Measurements from ENCODE around the gene RYK.
"Not testable (repeated sequence)": the region's sequence is repeated elsewhere in the genome, so short reads cannot be mapped to it uniquely, and the experiment has no call there.

RYK gene

DNA sequence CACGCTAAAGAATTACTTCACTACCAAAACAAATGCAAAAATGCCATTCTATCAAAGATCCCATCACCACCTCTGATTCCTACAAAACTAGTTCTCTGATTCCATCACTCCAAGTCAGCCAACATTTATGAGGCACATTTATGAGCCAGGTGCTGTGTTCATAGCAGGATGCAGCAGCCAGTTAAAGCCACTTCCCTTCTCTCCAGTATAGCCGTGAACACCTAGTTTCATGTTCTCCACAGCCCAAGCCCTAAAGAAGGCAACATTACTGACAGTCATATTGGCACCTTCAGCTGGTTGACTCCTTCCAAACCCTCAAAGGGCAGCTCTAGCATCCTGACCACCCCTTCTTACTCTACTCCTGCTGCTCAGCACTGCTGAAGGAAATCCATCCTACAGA lies 36.4 kb downstream of the RYK start:
- no peak for DNase-seq

DNA sequence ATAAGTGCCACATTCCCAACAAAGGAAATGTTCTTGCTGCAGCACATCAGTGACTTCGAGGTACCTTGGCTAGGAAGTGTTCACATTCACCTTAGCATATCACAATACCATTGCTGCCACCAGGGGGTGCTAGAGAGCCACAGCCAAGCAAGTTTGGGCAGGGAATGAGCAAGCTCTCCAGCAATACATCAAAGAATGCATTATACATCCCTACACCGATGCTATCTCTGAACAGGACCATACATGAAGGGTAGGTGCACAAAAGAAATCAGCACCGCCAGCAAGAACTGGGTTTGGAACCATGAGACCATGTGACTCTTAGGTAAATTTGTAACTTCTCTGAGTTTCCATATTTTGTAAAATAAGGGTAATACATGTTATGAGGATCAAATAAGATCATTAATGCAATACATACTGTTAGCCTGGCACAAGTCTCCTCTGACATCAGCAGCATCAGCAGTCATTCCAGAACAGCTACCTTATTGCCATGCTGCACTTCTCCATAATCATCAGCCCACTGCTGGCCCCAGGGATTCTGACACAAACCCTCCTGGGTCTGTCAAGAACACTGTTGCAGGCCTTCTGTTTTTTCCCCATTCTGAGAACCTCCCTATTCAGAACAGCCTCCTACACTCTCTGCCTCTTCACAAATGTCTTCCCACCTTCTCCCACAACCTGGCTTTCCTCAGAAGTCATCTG lies 37.5 kb downstream of the RYK start:
- DNase-seq = peak; percentile 75

GRCh38 chr3:134211797-134212196 lies 38.9 kb downstream of the RYK start:
- peak; percentile 37 for DNase-seq

- DNase-seq = no peak
These were observed 45.2 kb downstream of the RYK start for GRCh38 chr3:134205451-134205850.

DNA sequence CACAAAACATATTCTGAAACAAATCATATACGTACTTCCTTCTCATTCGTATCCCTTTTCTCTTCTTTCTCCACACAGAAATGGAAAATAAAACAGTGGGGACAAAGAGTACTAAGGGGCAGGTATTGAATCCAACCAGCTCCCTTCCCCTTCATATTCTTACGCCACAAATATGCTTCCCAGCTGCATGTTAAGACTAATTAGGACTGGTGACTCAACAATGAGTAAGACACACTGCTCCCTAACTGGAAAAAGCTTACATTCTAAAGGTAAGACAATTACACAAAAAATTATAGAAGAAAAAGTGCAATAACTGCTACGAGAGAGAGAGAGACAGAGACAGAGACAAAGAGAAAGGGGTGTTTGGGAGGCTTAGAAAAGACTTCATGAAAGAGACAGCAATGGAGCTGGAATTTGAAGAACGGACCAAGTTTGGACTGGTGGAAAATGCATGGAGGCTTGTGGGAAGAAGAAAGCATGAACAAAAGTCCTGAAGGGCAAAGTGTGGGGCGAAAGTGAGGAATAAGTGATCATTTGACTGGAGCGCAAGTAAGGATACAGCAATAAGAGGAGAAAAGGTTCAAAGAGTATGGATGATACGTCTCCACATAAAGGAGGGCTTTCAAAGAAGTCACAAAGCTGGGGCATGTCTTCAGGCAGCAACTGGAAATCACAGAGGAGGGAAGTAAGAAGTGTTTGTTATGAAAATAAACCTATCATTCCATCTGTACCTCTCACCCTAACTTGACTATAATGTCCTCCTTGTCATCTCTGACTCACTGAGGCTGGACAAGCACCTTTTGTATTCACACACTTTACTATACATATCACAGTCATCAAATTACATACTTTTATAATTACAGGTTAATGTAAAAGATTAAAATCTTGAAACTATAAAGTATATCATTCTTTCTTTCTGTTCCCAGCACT lies 49.2 kb downstream of the RYK start:
- DNase-seq = no peak

DNA sequence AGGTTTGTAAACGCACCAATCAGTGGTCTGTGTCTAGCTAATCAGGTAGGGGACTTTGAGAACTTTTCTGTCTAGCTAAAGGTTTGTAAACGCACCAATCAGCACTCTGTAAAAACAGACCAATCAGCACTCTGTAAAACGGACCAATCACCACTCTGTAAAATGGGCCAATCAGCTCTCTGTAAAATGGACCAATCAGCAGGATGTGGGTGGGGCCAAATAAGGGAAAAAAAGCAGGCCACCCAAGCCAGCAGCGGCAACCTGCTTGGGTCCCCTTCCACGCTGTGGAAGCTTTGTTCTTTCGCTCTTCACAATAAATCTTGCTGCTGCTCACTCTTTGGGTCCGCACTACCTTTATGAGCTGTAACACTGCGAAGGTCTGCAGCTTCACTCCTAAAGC lies 50.8 kb downstream of the RYK start:
- DNase-seq = not testable (repeated sequence)

GRCh38 chr3:134199240-134199639 lies 51.4 kb downstream of the RYK start:
- DNase-seq = no peak

DNA sequence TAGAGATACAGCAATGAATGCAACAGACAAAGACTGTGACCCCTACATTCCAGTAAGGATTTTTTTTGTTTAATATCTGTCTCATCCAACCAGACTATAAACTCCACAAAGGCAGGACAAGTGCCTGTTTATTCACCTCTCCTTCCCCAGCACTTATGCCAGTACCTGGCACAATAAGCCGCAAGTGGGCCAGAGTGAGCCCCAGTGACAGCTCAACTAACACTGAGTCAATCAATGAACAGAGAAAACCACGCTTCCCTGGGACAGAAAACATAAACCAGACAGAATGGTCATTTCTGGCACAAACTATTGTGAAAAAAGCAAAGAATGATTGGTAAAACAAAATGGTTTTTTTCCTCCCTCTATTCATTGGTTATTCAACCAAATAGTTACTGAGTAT lies 52.2 kb downstream of the RYK start:
- DNase-seq = no peak

DNA sequence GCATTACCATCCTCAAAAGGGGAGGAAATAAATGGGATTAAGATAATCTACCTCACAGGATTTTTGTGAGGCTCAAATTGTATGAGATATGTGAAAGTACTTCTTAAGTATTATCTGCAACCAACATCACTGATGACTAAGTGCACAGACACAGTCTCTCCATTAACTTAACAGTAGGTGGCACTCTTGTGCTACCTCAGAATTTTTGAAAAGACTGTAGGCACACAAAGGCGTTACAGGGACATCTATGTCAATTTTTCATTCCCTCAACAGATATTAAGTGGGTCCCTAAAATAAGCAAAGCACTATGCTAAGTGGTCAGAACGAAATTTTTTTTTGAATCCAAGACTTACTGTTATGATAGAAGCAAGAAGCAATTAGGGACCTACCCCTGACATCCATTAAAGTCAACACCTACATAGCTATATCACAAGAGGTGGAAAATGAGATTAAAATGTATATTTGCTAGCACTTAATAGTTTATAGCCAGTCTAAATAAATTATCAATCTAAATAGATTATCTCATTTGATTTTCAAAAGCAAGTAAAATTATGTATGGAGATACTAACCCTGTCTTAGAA lies 52.9 kb downstream of the RYK start:
- DNase-seq = peak; percentile 19

DNA sequence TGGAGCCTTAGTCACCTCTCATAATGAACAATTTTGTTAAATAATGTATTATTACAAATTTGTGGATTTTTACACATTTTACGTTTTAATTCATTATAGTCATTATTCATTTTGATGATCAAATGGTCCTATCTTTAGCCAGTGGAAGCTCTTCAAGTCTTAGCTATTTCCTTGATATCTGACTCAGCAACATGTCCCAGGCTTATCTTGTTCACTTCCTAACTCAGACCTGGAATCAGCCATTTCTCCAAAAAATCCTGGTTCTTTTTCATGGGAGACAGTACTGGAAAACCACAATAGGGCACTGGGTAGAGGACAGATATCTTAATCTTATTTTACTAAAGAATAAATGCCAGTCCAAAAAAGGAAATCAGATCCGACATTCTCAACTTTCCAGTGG lies 56.4 kb downstream of the RYK start:
- no peak for DNase-seq

- no peak for DNase-seq
These were observed 60.4 kb downstream of the RYK start for GRCh38 chr3:134190250-134190649.

- DNase-seq = no peak
These were observed 60.8 kb downstream of the RYK start for GRCh38 chr3:134189849-134190248.

DNA sequence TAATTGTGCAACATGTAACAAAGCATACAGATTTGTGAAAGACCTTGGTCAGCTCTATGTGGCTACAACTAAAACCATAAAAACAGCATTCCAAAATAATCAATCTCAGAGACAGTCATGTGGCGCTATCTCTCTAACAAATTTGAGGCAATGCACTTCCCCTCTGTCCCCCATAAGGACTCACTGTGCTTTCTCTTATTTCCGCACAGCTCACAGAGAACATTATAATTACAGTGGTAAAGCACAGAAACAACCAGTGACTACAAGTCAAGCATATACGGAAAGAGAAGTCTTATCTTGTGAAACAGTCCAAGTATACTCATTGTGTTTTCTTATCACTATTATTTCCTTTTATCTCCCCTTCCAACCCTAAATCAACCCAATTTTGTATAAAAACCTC lies 64.3 kb downstream of the RYK start:
- no peak for DNase-seq

GRCh38 chr3:134180761-134181160 lies 69.9 kb downstream of the RYK start:
- no peak for DNase-seq

- no peak for DNase-seq
These were observed 71.2 kb downstream of the RYK start for GRCh38 chr3:134179508-134179907.

DNA sequence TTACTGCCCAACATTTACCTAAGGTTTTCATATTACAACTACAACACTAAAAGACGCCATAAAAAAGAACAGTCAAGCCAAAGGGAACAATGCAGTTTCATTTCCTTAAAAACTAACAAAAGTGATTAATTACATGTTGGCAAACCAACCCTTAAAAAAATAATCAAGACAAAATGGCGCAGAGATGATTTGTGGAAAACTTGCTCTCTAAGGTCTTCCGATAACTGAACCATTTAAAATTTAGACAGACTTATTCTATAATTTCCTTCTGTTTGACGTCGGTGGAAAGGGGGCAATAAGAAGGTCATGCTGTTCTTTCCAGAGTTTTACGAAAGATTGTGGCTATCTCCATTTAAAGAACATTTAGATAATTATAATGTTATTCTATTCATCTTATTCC lies 87.6 kb downstream of the RYK start:
- no peak for DNase-seq

DNA sequence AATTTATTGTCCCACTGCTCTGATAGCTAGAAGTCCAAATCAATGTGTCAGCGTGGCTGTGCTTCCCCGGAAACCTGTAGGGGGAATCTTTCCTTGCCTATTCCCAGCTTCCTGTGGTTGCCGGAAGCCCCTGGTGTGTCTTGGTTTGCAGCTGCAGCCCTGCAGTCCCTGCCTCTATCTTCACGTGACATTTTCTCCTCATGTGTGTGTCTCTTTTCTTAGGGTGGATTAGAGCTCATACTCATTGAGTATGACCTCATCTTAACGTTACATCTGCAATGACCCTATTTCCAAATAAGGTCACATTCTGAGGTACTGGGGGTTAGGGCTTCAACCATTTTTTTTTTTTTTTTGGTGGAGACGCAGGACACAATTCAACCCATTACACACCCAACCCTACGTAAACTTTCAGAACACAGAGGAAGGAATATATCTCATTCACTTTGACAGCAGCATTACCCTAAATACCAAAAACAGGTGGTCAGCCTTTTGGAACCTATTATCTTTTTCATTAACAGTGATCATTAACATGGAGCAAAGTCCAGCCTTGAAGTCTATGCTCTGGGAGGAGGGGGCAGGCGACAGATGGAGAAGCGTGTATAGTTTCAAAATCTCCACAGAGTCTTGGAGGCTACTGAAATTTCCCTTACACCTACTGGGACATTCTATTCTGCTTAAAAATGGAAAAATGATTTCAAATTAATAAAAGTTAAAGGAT lies 88.6 kb downstream of the RYK start:
- DNase-seq = no peak

DNA sequence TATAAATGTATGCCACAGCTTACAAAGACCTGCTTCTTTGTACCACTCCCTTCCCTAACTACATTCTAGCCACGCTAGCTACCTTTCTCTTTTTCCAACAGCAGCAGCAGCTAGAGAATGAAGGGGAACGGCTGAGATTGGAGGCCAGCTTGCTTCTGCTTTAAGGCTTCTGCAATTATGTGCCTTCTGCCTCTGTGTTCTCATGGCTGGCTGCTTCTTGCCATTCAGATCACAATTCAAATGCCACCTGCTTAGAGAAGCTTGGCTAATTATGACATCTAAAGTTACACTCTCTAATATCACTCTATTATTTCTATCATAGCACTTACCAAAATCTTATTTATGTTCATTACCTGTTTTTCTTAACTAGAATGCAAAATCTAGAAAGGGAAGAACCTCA lies 95.2 kb downstream of the RYK start:
- DNase-seq = no peak

DNA sequence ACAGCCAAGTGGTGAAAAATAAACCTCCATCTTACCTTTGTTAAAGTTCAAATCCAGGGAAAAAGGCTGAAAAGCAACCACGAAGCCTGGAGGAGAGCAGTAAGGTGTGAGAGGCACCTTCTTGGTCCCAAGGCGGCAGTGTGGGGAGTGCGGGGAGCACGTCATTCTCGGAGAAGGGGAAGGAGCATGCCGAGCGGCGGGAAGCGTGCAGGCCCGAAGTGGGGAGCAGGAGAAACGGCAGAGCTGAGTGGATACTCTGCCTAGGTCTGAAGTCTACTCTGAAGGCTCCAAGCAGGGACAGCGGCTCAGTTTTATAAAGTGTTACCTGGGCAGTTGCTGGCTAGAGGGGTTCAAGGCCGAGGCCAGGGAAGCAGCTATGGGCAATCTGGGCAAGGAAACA lies 96.9 kb downstream of the RYK start:
- DNase-seq = no peak

DNA sequence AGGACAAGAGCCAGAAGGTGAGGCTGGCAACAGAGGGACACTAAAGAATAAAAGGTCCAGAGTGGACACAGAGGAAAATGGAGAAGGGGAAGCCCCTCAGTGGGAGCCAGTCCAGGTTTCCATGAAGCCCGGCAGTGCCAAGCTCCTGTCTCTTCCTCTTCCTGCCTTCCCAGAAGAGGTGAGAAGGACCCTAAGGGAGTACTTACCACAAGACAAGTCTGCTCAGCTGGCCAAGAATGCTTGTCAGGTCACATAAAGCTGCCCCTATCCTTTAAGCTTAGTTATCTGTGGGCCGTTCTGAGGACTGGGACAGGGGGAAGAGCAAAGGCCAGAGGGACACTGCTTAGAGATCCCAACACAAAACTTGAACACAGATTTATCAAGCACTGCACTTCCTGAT lies 100.2 kb downstream of the RYK start:
- DNase-seq = no peak

DNA sequence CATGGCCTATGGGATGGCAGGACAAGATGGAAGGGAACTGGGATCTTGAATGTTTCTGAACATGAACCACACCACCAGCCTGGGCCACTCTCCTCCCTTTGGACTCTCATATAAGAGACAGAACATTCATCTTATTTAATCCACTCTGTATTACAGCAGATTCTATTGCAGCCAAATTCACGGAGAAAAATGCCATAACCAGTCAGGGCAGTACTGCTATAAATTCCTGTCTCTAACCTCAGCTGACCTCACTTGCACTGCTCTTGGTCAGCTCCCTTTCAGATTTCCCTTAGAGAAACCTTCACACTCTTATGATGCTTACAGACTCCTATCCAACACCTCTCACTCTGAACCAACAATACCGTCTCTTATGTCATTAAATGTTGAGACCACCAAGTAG lies 101.4 kb downstream of the RYK start:
- no peak for DNase-seq

- no peak for DNase-seq
These were observed 102.1 kb downstream of the RYK start for GRCh38 chr3:134148534-134148933.

DNA sequence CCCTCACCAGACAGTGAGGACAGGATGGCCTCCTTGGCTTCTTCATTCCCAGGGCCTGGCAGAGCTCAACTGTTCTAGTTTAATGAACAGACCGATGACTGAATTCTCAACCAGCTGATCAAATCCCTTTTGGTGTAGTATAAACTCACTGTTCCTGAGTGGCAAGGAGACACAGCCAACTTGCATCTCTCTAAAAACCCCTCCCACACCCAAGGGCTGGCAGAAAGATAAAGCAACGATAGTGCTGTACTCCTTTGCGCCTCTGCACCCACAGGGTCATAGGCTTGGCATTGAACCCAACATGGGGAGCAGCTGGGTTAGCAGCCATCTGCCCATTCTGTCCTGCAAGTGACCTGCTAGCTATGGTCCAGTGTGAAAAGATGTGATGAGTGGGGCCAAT lies 103.2 kb downstream of the RYK start:
- no peak for DNase-seq
